Testis (tissue), 2 donors: ENCODE data around the gene CD244.

Experiments used
- CTCF ChIP-seq, 3 experiments: fragments of 450-650 bp in 2 of 3; fragments of 200-600 bp in 1 of 3; sonication (generic) in 1 of 3; IDR thresholded peaks; one replicate each; pipeline ENCODE4 v1.5.1; 2016 to 2019; ENCODE audit warnings: antibody characterized with exemption in 3 of 3, mild to moderate bottlenecking in 2 of 3, moderate library complexity in 1 of 3
- POLR2A ChIP-seq: fragments of 450-650 bp; IDR thresholded peaks from one replicate; pipeline ENCODE4 v1.6.1; 2017; ENCODE audit warnings: antibody characterized with exemption, mild to moderate bottlenecking, moderate library complexity

GRCh38 chr1:160839746-160840145, 22.9 kb downstream of the CD244 start:
- TF ChIP-seq CTCF (IDR thresholded peaks at IDR 0.05) (no peak), POLR2A (no peak)
